CD4-positive, alpha-beta T cell treated with Interleukin-4 for 1 hour (primary cell): ENCODE data around the gene FIGLA.
"Not testable (repeated sequence)": the region's sequence is repeated elsewhere in the genome, so short reads cannot be mapped to it uniquely, and the experiment has no call there.

Experiments
- DNase-seq, 2 donors: peaks; one replicate each; pipeline ENCODE4 v3.0.0-alpha.2; 2020 to 2022

FIGLA gene

GRCh38 chr2:70743677-70744076 lies 46.8 kb downstream of the FIGLA start:
- DNase-seq = no peak

DNA sequence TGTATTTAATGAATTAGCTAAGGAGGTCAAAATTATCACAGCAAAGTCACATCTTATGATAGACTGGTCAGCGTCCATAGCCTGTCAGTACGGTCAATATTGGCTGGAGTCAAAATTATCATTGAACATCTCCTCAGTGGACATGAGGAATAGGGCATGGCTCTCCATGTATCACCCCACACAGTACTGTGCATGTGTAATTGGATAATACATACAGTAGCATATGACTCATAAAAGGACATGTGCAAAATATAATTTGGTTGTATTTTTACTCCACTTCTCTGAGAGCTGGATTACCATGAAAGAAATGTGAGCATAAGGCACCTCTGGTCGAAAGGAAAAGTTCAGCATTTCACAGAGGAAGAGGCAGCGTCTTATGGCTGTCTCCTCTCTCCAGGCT lies 47.4 kb downstream of the FIGLA start:
- no peak for DNase-seq

- DNase-seq = not testable (repeated sequence)
These were observed 51.0 kb downstream of the FIGLA start for GRCh38 chr2:70739492-70739891.

DNA sequence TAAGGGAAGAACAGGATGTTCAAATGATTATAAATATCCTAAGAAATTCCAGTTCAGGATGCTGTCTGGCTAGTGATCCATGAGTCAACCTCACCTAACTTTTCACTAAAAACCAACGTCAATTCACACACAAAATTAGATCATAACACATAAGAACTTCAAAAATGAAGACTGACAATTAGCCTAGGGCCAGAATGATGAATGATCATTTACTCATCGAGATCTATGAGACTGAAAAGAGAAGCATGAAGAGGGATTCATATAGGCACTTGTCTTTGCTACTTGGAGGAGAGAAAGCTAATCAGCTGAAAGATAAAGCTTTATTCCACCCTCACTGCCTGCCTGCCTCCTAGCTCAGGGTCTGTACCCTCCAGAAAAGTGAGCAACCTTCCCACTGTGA lies 52.3 kb downstream of the FIGLA start:
- no peak for DNase-seq

- no peak for DNase-seq
These were observed 55.4 kb downstream of the FIGLA start for GRCh38 chr2:70735071-70735470.

GRCh38 chr2:70733646-70734180 lies 56.7 kb downstream of the FIGLA start:
- no peak for DNase-seq

DNA sequence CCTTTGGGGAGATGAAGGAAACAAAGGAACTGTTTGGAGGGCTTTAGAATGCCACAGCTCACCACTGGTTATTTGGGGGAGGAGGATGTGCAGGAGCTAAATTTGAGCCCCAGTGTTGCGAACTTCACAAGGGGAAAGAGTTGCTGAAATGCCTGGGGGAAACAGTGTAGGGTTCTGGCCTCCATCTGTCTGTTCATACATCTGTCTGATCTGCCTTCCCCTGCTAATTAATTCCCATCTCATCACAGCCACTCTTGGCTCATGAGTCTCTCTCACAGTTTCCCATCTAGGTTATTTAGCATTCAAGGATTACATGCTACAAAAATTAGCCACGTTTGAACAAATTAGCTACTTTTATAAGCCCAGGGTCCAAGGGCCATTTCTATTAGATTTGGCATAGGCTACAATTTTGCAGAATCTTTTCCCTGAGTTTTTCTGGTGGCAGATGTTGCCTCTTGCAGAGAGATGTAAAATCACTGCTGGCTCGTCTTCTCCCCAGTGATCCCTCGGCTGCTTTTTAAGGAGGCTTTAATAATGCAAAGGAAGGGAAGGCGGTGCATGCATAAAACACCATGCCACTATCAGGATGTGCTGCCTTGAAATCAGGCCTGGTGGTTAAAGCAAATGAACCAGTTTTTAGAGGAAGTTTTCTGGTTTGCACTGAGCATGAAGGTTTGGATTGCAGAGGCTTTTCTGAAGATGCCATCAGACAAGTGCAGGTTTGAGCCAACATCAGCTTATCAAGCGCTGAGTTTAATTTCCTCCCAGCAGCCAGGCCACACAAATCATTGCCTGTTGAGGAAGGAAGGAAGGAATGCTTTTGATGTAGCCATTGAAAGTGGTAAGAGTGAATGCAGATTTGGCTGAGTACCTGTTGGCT lies 57.4 kb downstream of the FIGLA start:
- no peak for DNase-seq

GRCh38 chr2:70730730-70731129 lies 59.7 kb downstream of the FIGLA start:
- no peak for DNase-seq

DNA sequence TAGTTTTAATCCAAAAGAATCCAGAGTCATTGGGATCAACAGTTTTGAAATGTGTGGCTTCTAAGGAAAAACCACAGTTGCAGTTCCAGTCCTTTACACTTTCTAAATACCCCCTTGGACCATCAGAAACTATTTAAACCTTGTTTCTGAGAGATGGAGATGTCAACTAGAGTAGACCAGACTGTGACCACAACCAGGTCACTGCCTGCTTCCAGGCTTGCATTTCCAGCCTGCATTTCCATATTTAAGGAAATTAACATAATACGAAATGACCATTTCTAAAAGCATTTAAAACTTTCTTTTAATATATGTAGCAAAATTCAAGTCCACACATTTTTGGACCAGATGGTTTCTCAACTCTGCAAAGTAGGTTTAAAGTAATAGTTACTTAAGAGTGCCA lies 60.8 kb downstream of the FIGLA start:
- DNase-seq = no peak

DNA sequence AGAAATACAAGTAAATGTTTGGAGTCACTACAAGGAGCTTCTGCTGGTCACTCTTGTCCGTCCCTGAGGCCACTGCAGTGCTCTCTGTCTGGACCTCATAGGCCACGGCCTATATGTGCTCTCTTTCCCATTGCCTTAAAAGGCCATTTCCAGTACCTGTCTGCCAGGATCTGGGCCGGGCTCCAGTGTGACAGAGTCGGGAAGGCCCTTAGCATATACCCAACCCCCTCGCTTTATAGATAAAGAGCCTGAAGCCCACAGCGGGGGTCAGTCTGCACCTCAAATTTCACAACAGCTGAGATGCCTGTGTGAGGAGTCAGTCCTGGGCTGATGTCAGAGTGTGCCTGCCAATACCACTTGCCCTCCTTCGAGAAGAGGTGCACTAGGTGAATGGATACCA lies 62.3 kb downstream of the FIGLA start:
- DNase-seq = no peak
